HFFc6 (cell line): Measurements from ENCODE around the gene GARS1. TPM values are rescaled to one million over a fixed set of nuclear protein-coding genes. Genes with fewer than 3 reads are reported as not detected.

Experiments used
- DNase-seq: peaks from one replicate; pipeline ENCODE4 v3.0.0-alpha.2; 2018
- H3K27ac Mint-ChIP-seq: 2 replicates; pipeline ENCODE4 v1.8.0; 2020; ENCODE audit warnings: mild to moderate bottlenecking, mixed read lengths
- H3K27me3 Mint-ChIP-seq: 2 replicates; pipeline ENCODE4 v1.8.0; 2021; ENCODE audit warnings: mild to moderate bottlenecking, moderate library complexity, mixed read lengths; ENCODE audit not compliant: insufficient read depth
- H3K36me3 Mint-ChIP-seq: 2 replicates; pipeline ENCODE4 v1.8.0; 2021; ENCODE audit warnings: low read depth, mixed read lengths
- H3K4me1 Mint-ChIP-seq: 2 replicates; pipeline ENCODE4 v1.8.0; 2020; ENCODE audit warnings: low read depth, mixed read lengths
- H3K4me3 Mint-ChIP-seq: 2 replicates; pipeline ENCODE4 v1.8.0; 2020; ENCODE audit warnings: mild to moderate bottlenecking, moderate library complexity, mixed read lengths
- H3K9me3 Mint-ChIP-seq: 2 replicates; pipeline ENCODE4 v1.8.0; 2020; ENCODE audit warnings: mild to moderate bottlenecking, mixed read lengths
- total RNA-seq, 6 experiments: library from RNA; stranded (reverse); fragmentation: NEBNext Ultra II Directional; extraction: Animal tissue kit (Norgen Biotek cat#: 25700); gene quantifications; 2 replicates in 1 of 6; 3 replicates in 5 of 6; pipeline ENCODE4 v1.2.3, GENCODE V29; 2021
- TF ChIP-seq, protein P1 (sequence below): fragments of 200-600 bp; sonication (generic); IDR thresholded peaks from 2 replicates; pipeline ENCODE4 v1.5.0; 2021; ENCODE audit warnings: antibody characterized with exemption, mild to moderate bottlenecking

Gene GARS1
- total RNA-seq, 6 experiments from 2014 or later, result 258 to 330 (median 271) TPM

GRCh38 chr7:30662431-30662939, 67.8 kb downstream of the GARS1 start:
- Mint-ChIP-seq H3K4me3 (no peak overlapping the region), H3K36me3 (no peaks in the 10 kb centered on the region), H3K9me3 (no peaks in the 10 kb centered on the region), H3K27ac (no peak overlapping the region), H3K4me1 (no peaks in the 10 kb centered on the region), H3K27me3 (peaks cover 19% of the 10 kb centered on the region)
- TF ChIP-seq, protein P1, sequence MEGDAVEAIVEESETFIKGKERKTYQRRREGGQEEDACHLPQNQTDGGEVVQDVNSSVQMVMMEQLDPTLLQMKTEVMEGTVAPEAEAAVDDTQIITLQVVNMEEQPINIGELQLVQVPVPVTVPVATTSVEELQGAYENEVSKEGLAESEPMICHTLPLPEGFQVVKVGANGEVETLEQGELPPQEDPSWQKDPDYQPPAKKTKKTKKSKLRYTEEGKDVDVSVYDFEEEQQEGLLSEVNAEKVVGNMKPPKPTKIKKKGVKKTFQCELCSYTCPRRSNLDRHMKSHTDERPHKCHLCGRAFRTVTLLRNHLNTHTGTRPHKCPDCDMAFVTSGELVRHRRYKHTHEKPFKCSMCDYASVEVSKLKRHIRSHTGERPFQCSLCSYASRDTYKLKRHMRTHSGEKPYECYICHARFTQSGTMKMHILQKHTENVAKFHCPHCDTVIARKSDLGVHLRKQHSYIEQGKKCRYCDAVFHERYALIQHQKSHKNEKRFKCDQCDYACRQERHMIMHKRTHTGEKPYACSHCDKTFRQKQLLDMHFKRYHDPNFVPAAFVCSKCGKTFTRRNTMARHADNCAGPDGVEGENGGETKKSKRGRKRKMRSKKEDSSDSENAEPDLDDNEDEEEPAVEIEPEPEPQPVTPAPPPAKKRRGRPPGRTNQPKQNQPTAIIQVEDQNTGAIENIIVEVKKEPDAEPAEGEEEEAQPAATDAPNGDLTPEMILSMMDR, result no peak
- DNase-seq, result no peak

DNA sequence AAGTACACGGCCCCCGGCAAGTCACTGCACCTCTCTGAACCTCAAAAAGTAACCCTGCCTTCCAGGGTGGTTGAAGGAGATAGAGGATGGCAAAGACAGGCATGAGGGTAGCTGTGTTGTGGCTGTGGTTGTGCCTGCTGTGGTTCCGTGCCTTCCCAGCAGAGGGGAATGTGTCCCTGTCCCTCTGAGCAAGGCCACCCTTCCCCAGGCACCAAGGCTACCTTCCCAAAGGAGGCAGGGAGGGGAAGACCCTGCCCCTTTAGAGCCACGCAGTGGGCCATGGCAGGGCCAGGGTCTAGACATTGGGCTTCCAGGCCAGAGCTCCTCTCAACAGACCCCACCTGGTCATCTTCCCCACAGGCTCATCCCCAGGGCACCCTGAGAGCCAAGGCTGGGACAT, 68.7 kb downstream of the GARS1 start:
- Mint-ChIP-seq H3K36me3 (no peaks in the 10 kb centered on the region), H3K27ac (no peak overlapping the region), H3K27me3 (peaks cover 23% of the 10 kb centered on the region), H3K9me3 (no peaks in the 10 kb centered on the region), H3K4me1 (no peaks in the 10 kb centered on the region), H3K4me3 (no peak overlapping the region)
- TF ChIP-seq, protein P1, result no peak
- no peak for DNase-seq

DNA sequence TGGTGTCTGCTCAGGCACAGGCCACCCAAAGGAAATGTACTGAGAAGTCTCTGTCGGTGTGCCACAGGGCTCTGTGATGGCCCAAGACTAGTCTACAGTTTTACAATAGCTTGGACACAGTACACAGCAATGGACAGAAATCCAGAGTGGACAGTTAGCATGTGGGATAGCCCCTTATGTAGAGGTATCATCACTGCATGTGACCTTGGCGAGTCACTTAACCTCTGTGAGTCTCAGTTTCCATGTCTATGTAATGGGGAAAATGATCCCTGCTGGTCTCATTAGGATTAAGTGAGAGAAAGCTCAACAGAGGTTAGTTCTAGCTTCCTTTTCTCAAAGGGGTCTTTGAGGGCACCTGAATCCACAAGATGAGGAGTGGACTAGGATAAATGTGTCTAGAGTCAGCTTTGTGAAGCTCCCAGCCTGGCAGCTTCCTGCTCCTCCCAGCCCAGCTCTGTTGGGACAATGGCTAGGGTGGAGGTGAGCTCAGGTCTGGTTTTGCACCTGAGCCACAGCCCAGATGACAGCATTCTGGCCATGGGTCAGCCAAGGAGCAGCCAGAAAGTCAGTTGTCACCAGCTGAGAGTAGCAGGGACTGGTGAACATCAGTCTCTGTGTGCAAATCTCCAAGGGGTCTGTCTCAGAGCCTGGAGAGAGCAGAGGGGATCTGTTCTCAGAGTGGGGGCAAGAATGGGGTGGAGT, 69.7 kb downstream of the GARS1 start:
- no peak overlapping the region for H3K27ac Mint-ChIP-seq

GRCh38 chr7:30665043-30665442, 70.4 kb downstream of the GARS1 start:
- Mint-ChIP-seq H3K9me3 (no peaks in the 10 kb centered on the region), H3K4me1 (no peaks in the 10 kb centered on the region), H3K27me3 (peaks cover 33% of the 10 kb centered on the region), H3K36me3 (no peaks in the 10 kb centered on the region), H3K27ac (no peak overlapping the region), H3K4me3 (no peak overlapping the region)
- DNase-seq, result no peak
- TF ChIP-seq, protein P1, result no peak

More for the DNA sequence above, 69.7 kb downstream of the GARS1 start:
- TF ChIP-seq, protein P1, result no peak
- no peaks in the 10 kb centered on the region for H3K36me3 Mint-ChIP-seq
- peaks cover 26% of the 10 kb centered on the region for H3K27me3 Mint-ChIP-seq
- H3K9me3 Mint-ChIP-seq, result no peaks in the 10 kb centered on the region
- H3K4me1 Mint-ChIP-seq, result no peaks in the 10 kb centered on the region
- no peak overlapping the region for H3K4me3 Mint-ChIP-seq
- DNase-seq, result no peak

GRCh38 chr7:30665449-30665848, 70.8 kb downstream of the GARS1 start:
- H3K36me3 Mint-ChIP-seq, result no peaks in the 10 kb centered on the region
- no peaks in the 10 kb centered on the region for H3K9me3 Mint-ChIP-seq
- H3K4me1 Mint-ChIP-seq, result no peaks in the 10 kb centered on the region
- DNase-seq, result no peak
- TF ChIP-seq, protein P1, result no peak
- no peak overlapping the region for H3K4me3 Mint-ChIP-seq
- H3K27me3 Mint-ChIP-seq, result peaks cover 32% of the 10 kb centered on the region
- no peak overlapping the region for H3K27ac Mint-ChIP-seq
